ENCODE measurements around the gene LIME1. TPM values are rescaled to one million over a fixed set of nuclear protein-coding genes. Genes with fewer than 3 reads are reported as not detected.
A peak's percentile ranks its signal among the peaks of the same experiment; 100 is the strongest.

The LIME1 gene
- total and polyA plus RNA-seq, 10 donors = 24.0 to 96.6 (median 49.5) TPM

DNA sequence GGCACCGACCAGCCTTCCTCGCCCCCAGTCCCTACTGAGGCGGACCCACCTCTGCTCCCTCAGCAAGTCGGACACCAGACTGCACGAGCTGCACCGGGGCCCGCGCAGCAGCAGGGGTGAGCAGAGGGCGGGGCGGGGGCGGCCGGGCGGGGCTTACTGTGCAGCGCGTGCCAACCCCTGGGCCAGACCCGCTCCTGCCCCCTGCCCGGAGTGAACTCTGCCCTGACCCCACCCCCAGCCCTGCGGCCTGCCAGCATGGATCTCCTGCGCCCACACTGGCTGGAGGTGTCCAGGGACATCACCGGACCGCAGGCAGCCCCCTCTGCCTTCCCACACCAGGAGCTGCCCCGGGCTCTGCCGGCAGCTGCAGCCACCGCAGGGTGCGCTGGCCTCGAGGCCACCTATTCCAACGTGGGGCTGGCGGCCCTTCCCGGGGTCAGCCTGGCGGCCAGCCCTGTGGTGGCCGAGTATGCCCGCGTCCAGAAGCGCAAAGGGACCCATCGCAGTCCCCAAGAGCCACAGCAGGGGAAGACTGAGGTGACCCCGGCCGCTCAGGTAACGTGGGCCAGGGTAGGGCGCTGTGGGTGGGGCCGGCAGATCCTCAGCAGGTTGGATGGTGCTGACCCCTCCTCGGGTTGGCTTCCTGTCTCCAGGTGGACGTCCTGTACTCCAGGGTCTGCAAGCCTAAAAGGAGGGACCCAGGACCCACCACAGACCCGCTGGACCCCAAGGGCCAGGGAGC is 1.7 kb downstream of the LIME1 start:
- H3K9me3 ChIP-seq = no peaks in the 10 kb centered on the region
- H3K36me3 ChIP-seq = peaks cover 0 to 59% (median 46%) of the 10 kb centered on the region in 6 donors
- peak overlapping the region; percentile 37 to 90 (median 54) for H3K4me3 ChIP-seq
- H3K27ac ChIP-seq = peak overlapping the region in 5 of 8 donors; percentile 84 to 87 (median 87)
- peak; percentile 88 for DNase-seq
- 11 to 34% (median 21%) methylated on average over 8 to 43 of the region's 43 CpGs for WGBS, 5 donors
- H3K4me1 ChIP-seq = peaks cover 45 to 78% (median 67%) of the 10 kb centered on the region in 6 donors
- peaks cover 0 to 19% (median 0%) of the 10 kb centered on the region in 7 donors for H3K27me3 ChIP-seq (replicated peaks in 1 of 7)
- intact Hi-C loops (cut with DNase I; ENCODE audit: low total_unique reads) = no loop called here
- TF ChIP-seq POLR2A (IDR thresholded peaks at IDR 0.05) (no peak), POLR2AphosphoS5 (IDR thresholded peaks at IDR 0.05) (peak in 2 of 3 donors; percentile 25 to 50)
- TF ChIP-seq, protein P1, sequence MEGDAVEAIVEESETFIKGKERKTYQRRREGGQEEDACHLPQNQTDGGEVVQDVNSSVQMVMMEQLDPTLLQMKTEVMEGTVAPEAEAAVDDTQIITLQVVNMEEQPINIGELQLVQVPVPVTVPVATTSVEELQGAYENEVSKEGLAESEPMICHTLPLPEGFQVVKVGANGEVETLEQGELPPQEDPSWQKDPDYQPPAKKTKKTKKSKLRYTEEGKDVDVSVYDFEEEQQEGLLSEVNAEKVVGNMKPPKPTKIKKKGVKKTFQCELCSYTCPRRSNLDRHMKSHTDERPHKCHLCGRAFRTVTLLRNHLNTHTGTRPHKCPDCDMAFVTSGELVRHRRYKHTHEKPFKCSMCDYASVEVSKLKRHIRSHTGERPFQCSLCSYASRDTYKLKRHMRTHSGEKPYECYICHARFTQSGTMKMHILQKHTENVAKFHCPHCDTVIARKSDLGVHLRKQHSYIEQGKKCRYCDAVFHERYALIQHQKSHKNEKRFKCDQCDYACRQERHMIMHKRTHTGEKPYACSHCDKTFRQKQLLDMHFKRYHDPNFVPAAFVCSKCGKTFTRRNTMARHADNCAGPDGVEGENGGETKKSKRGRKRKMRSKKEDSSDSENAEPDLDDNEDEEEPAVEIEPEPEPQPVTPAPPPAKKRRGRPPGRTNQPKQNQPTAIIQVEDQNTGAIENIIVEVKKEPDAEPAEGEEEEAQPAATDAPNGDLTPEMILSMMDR (IDR thresholded peaks at IDR 0.05 in 8 of 11, conservative IDR thresholded peaks at IDR 0.05 in 3 of 11) = no peak

DNA sequence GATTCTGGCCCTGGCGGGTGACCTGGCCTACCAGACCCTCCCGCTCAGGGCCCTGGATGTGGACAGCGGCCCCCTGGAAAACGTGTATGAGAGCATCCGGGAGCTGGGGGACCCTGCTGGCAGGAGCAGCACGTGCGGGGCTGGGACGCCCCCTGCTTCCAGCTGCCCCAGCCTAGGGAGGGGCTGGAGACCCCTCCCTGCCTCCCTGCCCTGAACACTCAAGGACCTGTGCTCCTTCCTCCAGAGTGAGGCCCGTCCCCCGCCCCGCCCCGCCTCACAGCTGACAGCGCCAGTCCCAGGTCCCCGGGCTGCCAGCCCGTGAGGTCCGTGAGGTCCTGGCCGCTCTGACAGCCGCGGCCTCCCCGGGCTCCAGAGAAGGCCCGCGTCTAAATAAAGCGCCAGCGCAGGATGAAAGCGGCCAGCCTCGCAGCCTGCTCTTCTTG is 2.2 kb downstream of the LIME1 start:
- H3K27ac ChIP-seq = peak overlapping the region; percentile 72 to 87 (median 84)
- H3K9me3 ChIP-seq = no peaks in the 10 kb centered on the region
- 20 to 32% (median 24%) methylated on average over 8 to 26 of the region's 26 CpGs for WGBS, 5 donors
- peaks cover 0 to 59% (median 45%) of the 10 kb centered on the region in 6 donors for H3K36me3 ChIP-seq
- DNase-seq = peak; percentile 92
- intact Hi-C loops (cut with DNase I; ENCODE audit: low total_unique reads) = no loop called here
- peaks cover 0 to 19% (median 0%) of the 10 kb centered on the region in 7 donors for H3K27me3 ChIP-seq (replicated peaks in 1 of 7)
- peak overlapping the region in 7 of 8 donors; percentile 36 to 90 (median 56) for H3K4me3 ChIP-seq
- H3K4me1 ChIP-seq = peaks cover 45 to 84% (median 70%) of the 10 kb centered on the region in 6 donors
- no peak for TF ChIP-seq POLR2A (IDR thresholded peaks at IDR 0.05)
- no peak for TF ChIP-seq POLR2AphosphoS5 (IDR thresholded peaks at IDR 0.05)
- TF ChIP-seq, protein P1 (IDR thresholded peaks at IDR 0.05 in 8 of 11, conservative IDR thresholded peaks at IDR 0.05 in 3 of 11) = no peak

DNA sequence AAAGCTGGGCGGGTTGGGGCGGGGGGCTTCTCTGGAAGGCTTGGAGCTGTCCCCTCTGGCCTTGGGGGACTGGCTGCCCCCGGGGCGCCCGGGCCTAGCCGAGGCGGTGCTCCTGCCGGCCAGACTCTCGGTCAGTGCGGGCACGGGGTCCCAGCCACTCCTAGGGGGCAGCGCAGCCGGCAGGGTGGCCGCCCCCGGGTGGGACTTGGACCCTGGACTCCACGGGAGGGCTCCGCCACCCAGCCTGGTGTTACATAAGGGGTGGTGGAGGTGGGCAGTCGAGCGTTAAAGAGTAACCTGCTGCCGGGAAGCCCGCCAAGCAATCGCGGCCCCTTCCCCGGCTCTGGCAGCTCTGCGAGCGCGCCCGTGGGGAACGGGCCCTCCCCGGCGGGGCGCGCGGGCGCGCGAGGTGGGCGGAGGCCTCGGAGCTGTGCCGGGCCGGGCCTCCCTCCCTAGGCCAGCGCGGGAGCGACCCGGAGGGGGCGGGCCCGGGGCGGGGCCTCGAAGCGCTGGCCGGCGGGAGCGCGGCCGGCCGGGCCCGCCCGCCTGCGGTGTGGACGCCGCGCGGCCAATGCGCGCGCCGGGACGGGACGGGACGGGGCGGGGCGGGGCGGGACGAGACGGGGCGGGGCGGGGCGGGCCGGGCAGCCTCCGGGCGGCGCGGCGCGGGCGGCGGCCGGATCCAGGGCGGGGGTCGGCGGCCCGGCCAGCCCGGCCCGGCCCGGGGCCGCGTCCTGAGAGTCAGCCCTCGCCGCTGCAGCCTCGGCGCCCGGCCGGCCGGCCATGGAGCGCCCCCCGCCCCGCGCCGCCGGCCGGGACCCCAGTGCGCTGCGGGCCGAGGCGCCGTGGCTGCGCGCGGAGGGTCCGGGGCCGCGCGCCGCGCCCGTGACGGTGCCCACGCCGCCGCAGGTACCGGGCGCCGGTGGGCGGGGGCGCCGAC is 2.9 kb downstream of the LIME1 start, which contains the start of gene SLC2A4RG:
TSS of gene SLC2A4RG (plus strand) at position 647 of the 940 bp plus-strand sequence. CDS start at position 784, 137 bp downstream.
- Histone ChIP-seq H3K27ac (peak within 1 kb of the TSS; percentile 81 to 90 (median 87)), H3K9me3 (no peaks in the 10 kb centered on the region), H3K4me1 (peaks cover 45 to 91% (median 71%) of the 10 kb centered on the region in 6 donors), H3K4me3 (peak within 1 kb of the TSS; percentile 42 to 90 (median 65)), H3K36me3 (peaks cover 0 to 56% (median 38%) of the 10 kb centered on the region in 6 donors), H3K27me3 (replicated peaks in 1 of 7) (peaks cover 0 to 19% (median 0%) of the 10 kb centered on the region in 7 donors)
- intact Hi-C loops (cut with DNase I; ENCODE audit: low total_unique reads) = no loop called here
- 1 to 6% (median 1%) methylated on average over 28 to 136 of the region's 136 CpGs for WGBS, 5 donors
- DNase-seq = peak; percentile 95
- TF ChIP-seq POLR2AphosphoS5 (IDR thresholded peaks at IDR 0.05) (peak in 2 of 3 donors; percentile 36 to 57), POLR2A (IDR thresholded peaks at IDR 0.05) (no peak)

DNA sequence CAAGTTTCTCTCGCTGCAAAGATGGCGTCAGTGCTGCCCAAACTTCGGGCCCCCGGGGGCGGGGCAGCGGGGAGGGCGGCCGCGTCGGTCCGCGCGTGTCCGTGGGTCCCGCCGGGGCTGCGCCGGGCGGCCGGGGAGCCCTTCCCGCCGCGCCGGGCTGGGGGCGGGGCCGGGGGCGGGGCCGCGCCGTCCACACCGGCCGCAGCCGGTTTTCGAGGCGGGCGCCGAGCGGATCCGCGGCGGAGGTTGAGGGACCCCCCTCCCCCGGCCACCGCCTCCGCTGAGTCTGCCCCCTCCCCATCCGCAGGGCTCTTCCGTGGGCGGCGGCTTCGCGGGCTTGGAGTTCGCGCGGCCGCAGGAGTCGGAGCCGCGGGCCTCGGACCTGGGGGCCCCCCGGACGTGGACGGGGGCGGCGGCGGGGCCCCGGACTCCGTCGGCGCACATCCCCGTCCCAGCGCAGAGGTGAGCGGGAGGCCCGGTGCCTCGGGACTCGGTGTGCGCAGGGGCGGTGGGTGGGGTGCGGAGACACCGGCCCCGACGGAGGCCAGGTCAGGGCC is 3.7 kb downstream of the LIME1 start:
- H3K27ac ChIP-seq = peak overlapping the region; percentile 81 to 90 (median 87)
- TF ChIP-seq, protein P1 (IDR thresholded peaks at IDR 0.05 in 8 of 11, conservative IDR thresholded peaks at IDR 0.05 in 3 of 11) = no peak
- no peak for TF ChIP-seq POLR2AphosphoS5 (IDR thresholded peaks at IDR 0.05)
- TF ChIP-seq POLR2A (IDR thresholded peaks at IDR 0.05) = no peak
- WGBS, 5 donors = 0 to 2% (median 1%) methylated on average over 12 to 80 of the region's 80 CpGs
- DNase-seq = peak; percentile 92
- peaks cover 45 to 92% (median 71%) of the 10 kb centered on the region in 6 donors for H3K4me1 ChIP-seq
- H3K27me3 ChIP-seq (replicated peaks in 1 of 7) = peaks cover 0 to 19% (median 0%) of the 10 kb centered on the region in 7 donors
- H3K36me3 ChIP-seq = peaks cover 0 to 56% (median 31%) of the 10 kb centered on the region in 6 donors
- H3K4me3 ChIP-seq = peak overlapping the region; percentile 42 to 90 (median 65)
- intact Hi-C loops (cut with DNase I; ENCODE audit: low total_unique reads) = no loop called here
- no peaks in the 10 kb centered on the region for H3K9me3 ChIP-seq
